Activated T-helper 17 cell treated with anti-CD3 and anti-CD28 coated beads, Interleukin-2, amount 50 U/mL, for 72 hours (primary cell): ENCODE results near the gene MFAP1. TPM values are rescaled to one million over a fixed set of nuclear protein-coding genes. Genes with fewer than 3 reads are reported as not detected.

ENCODE experiments used
- ATAC-seq: fragments of 150-1000 bp; cut with Tn5 transposase; replicated peaks from 2 replicates; pipeline ENCODE4 v1.10.0; 2021; ENCODE audit warnings: mild to moderate bottlenecking, moderate library complexity
- H3K27ac Mint-ChIP-seq: one replicate; pipeline ENCODE4 v1.8.0; 2022; ENCODE audit warnings: mixed read lengths
- H3K27me3 Mint-ChIP-seq: one replicate; pipeline ENCODE4 v1.8.0; 2022; ENCODE audit warnings: mixed read lengths
- H3K36me3 Mint-ChIP-seq: one replicate; pipeline ENCODE4 v1.8.0; 2022; ENCODE audit warnings: low read depth, mild to moderate bottlenecking, mixed read lengths
- H3K4me1 Mint-ChIP-seq: one replicate; pipeline ENCODE4 v1.8.0; 2022; ENCODE audit warnings: mixed read lengths
- H3K4me3 Mint-ChIP-seq: one replicate; pipeline ENCODE4 v1.8.0; 2022; ENCODE audit warnings: mild to moderate bottlenecking, mixed read lengths
- H3K9me3 Mint-ChIP-seq: one replicate; pipeline ENCODE4 v1.8.0; 2022; ENCODE audit warnings: mixed read lengths
- total RNA-seq, 2 donors: library from RNA; stranded (reverse); gene quantifications; one replicate each; pipeline ENCODE4 v1.2.3, GENCODE V29; 2022

Gene MFAP1
- total RNA-seq, 2 donors from 2014 or later = 46.5 to 63.4 TPM

DNA sequence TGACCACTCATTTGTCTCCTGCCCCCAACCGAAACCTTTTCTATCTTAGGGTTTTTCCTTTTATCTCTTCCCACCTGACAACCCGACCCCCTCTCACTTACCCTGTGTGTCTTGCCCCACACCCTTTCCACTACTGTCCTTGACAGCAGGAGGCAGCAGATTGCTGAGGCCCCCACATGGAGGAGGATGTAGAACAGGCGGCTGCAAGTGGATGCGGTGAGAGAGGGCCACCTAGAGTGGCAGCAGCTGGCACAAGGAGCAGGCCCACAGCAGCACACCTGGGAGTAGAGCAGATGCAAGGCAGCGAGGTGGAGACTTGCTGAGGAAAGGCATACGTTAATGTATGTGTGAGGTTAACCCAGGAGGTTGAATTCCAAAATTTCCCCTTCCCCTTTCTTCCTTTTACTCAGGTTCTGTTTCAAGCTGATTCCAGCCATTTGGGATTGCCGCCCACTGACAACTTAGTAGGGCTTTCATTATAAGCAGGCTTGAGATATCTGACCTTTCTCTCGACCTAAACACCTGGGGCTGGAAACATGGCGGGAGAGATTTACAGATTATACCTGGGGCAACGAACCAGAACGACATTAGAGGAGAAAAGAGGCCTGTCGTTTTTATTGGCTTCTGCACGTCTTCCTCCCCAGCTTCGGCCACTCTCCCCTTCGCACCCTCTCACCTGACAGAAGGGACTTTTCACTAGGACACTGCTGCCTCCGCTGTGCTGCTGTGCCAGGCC lies 25.1 kb downstream of the MFAP1 start:
- Mint-ChIP-seq H3K4me3 (peak overlapping the region; percentile 96), H3K4me1 (peaks cover 40% of the 10 kb centered on the region), H3K27me3 (no peaks in the 10 kb centered on the region)

DNA sequence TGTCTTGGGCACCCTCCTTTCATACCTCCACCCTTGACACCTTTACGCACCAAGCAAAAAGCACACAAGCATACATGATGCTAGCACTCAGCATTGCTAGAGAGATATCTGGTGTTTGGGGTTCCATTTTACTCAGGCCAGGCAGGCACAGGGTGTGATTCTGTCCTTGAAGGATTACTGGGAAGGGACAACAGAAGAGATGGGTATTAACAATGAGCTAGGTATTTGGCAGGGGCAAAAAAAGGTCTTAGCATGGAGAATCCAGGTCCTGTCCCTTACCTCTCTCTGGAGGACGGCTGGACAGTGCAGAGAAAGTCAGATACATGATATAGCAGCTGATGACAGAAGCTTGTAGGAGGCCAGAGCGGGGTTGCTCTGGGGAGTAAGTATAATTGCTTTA lies 27.9 kb downstream of the MFAP1 start:
- H3K27me3 Mint-ChIP-seq = no peaks in the 10 kb centered on the region
- H3K4me1 Mint-ChIP-seq = peaks cover 48% of the 10 kb centered on the region
- H3K4me3 Mint-ChIP-seq = no peak overlapping the region
- peaks cover 98% of the 10 kb centered on the region for H3K36me3 Mint-ChIP-seq
- no peak for ATAC-seq
- no peaks in the 10 kb centered on the region for H3K9me3 Mint-ChIP-seq
- H3K27ac Mint-ChIP-seq = peak overlapping the region; percentile 13

More for the DNA sequence above, 25.1 kb downstream of the MFAP1 start:
- Mint-ChIP-seq H3K36me3 (peaks cover 100% of the 10 kb centered on the region), H3K9me3 (no peaks in the 10 kb centered on the region), H3K27ac (peak overlapping the region; percentile 95)
- no peak for ATAC-seq

DNA sequence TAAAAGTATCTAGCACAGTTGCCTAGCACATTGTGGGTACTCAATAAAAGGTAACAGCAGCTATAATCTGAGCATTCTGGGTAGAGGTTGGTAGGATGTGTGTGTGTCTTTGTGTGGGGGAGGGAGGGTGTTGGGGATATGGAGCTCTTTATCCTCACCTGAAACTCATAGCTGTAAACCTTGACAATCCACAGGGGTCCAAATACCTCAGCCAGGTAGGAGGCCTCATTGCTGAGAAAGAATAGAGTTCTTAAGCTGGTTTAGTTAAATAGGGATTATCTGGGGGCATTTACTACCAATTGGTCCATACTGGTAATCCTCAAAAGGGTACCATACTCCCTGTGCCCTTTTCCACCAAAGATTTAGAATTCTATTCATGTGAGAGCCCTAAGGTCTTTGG lies 28.5 kb downstream of the MFAP1 start:
- Mint-ChIP-seq H3K4me1 (peaks cover 43% of the 10 kb centered on the region), H3K4me3 (no peak overlapping the region), H3K27ac (peak overlapping the region; percentile 13), H3K36me3 (peaks cover 92% of the 10 kb centered on the region), H3K27me3 (no peaks in the 10 kb centered on the region), H3K9me3 (no peaks in the 10 kb centered on the region)
- no peak for ATAC-seq

DNA sequence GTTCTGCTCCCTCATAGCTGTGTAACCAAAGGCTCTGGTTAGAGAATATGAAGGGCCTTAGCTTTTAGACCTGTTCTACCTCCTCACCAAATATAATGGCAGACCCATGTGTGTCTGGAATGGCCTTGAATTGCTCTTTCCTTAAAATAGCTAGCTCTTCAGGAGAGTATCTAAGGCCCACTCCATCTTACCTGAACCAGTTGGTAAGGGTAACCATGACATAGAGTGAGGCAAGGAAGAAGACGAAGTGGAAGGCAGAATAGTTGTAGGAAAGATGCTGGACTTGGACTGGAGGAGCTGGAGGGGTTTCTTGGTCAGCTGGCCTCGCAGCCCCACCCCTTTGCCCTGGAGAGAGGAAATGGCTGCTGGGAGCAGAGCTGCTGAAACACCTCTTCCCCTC lies 29.3 kb downstream of the MFAP1 start:
- Mint-ChIP-seq H3K36me3 (peaks cover 84% of the 10 kb centered on the region), H3K9me3 (no peaks in the 10 kb centered on the region), H3K4me1 (peaks cover 37% of the 10 kb centered on the region), H3K4me3 (peak overlapping the region; percentile 97), H3K27me3 (no peaks in the 10 kb centered on the region), H3K27ac (no peak overlapping the region)
- no peak for ATAC-seq

DNA sequence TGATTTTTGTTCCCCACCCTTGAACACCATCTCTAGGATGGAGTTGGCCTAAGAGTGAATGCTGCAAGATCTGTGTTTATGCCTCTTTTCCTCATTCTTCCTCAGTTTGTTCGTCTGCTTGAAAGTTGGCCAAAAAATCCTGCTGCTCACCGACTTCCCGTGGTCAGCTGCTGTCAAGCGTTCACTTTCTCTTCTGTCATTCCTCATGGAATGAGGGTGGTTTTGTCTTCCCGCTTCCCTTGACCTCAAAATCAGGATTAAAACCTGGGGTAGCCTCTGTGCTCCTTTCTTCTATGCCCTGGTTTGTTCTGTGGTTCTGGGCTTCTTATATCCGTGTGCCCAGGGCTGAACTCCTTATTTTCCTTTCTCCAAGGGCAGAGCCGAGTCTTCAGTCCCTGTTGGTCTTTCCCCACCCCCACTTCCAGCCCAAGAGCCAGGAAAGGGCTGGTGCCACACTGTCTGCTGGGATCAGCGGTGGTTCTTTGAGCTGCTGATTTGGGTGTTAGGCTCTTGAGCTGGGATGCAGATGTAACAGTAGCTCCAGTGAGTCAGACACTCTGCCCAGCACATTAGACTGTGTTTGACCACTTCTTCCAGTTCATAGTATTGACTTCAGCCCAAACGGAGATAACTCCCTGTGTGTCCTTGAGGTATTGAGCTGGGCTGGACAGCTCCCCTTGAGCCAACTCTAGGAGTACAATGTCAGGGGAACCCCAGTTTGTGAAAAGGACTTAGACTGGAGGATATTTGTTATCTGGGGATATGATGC lies 30.0 kb downstream of the MFAP1 start:
- H3K36me3 Mint-ChIP-seq = peaks cover 77% of the 10 kb centered on the region
- no peaks in the 10 kb centered on the region for H3K27me3 Mint-ChIP-seq
- H3K4me1 Mint-ChIP-seq = peaks cover 33% of the 10 kb centered on the region
- ATAC-seq = no peak
- H3K9me3 Mint-ChIP-seq = no peaks in the 10 kb centered on the region
- H3K4me3 Mint-ChIP-seq = peak overlapping the region; percentile 97
- peak overlapping the region; percentile 97 for H3K27ac Mint-ChIP-seq

DNA sequence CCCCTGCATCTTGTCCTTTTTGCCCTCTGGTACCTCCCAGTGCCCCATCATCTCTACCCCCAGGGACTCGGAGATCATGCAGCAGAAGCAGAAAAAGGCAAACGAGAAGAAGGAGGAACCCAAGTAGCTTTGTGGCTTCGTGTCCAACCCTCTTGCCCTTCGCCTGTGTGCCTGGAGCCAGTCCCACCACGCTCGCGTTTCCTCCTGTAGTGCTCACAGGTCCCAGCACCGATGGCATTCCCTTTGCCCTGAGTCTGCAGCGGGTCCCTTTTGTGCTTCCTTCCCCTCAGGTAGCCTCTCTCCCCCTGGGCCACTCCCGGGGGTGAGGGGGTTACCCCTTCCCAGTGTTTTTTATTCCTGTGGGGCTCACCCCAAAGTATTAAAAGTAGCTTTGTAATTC lies 30.8 kb downstream of the MFAP1 start:
- Mint-ChIP-seq H3K9me3 (no peaks in the 10 kb centered on the region), H3K4me3 (peak overlapping the region; percentile 97), H3K27me3 (no peaks in the 10 kb centered on the region), H3K27ac (peak overlapping the region; percentile 97), H3K36me3 (peaks cover 69% of the 10 kb centered on the region), H3K4me1 (peaks cover 29% of the 10 kb centered on the region)
- ATAC-seq = no peak

DNA sequence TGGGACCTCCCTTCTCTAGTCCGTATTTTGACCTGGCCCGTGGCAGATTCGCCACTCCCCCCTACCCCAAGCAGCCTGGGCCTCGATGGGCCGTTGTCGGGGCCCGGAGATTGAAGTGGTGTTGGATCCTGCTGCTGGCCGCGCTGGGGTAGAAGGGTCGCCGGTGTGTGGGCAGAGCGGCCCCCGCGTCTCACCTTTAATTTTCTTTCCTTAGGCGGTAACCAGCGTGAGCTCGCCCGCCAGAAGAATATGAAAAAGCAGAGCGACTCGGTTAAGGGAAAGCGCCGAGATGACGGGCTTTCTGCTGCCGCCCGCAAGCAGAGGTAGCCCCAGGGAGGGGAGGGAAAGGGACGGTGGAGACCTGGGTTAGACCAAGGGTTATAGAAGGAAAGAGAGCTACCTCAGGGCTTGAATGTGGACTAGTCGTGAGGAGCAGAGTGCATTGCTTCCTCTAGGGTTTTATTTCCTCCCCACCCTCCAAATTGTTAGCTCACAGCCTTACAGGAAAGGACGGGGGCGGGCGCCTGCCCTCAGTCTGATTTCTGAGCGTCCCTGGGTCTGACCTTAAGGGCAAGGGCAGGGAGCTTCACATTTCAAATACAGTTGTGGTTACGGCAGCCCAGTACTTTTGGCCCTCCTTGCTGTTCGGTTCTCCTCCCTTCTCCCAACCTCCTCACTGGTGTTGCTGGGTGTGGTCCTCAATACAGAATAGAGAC lies 31.6 kb downstream of the MFAP1 start:
- H3K27me3 Mint-ChIP-seq = no peaks in the 10 kb centered on the region
- peaks cover 29% of the 10 kb centered on the region for H3K4me1 Mint-ChIP-seq
- peak overlapping the region; percentile 97 for H3K27ac Mint-ChIP-seq
- peaks cover 61% of the 10 kb centered on the region for H3K36me3 Mint-ChIP-seq
- peak overlapping the region; percentile 97 for H3K4me3 Mint-ChIP-seq
- H3K9me3 Mint-ChIP-seq = no peaks in the 10 kb centered on the region
- ATAC-seq = no peak

DNA sequence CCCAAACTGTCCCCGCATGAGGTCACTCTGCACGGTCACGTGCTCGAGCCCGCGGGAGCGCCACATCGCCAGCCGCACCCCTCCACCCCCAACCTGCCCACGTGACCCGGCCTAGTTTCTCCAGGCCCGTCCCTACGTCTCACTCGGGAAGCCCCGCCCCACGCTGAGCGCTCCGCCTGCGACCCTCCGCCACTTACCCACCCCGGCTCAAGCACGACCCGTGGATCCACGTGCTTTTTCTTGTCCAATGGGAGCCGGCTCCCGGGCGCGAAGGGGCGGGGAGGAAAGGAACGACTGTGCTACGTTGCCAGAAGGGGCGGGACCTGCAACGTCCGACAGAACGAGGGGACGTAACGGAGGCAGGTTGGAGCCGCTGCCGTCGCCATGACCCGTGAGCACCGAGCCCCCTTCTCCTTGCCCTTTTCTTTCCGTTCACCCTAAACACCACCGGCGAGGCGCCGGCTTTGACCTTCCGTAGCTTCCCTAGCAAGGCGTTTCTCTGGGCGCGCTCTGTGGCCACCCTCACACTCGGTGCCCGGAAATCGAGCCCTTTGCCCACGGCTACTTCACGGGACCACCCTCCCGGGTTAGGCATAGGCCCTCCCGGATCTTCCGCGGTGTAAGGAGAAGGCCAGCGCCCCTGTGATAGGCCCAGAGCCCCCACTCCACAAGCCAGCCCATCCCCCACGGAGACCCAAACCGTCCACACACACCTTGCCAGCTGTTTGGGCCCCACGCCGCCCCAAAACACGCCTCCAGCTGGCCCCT lies 32.3 kb downstream of the MFAP1 start, which contains the start of gene SERF2:
Gene SERF2, plus strand, starts transcription at position 328 of the 768 bp plus-strand sequence. Its CDS starts 57 bp downstream, at position 385.
- peaks cover 29% of the 10 kb centered on the region for H3K4me1 Mint-ChIP-seq
- peak; percentile 95 for ATAC-seq
- peak within 1 kb of the TSS; percentile 97 for H3K4me3 Mint-ChIP-seq
- H3K27me3 Mint-ChIP-seq = no peaks in the 10 kb centered on the region
- H3K27ac Mint-ChIP-seq = peak within 1 kb of the TSS; percentile 97
- H3K9me3 Mint-ChIP-seq = no peaks in the 10 kb centered on the region
- H3K36me3 Mint-ChIP-seq = peaks cover 54% of the 10 kb centered on the region

DNA sequence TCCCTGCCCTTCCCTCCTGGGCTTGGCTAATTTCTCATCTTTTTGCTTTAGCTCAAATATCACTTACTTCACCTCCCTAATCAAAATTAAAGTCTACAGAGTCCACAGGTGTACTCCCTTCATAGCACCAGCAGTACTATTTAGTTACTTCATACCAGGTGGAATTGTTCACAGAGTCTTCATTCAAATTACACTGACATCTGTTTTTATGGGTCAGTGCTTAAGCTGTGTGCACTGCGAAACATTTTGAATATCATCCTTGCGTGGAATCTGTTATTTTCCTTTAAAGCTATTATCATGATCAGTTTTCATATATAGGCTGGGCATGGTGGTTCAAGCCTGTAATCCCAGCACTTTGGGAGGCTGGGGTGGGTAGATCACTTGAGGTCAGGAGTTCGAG lies 35.1 kb downstream of the MFAP1 start:
- Mint-ChIP-seq H3K27me3 (no peaks in the 10 kb centered on the region), H3K36me3 (peaks cover 26% of the 10 kb centered on the region), H3K27ac (no peak overlapping the region), H3K4me3 (no peak overlapping the region), H3K9me3 (no peaks in the 10 kb centered on the region), H3K4me1 (peaks cover 11% of the 10 kb centered on the region)
- ATAC-seq = no peak

DNA sequence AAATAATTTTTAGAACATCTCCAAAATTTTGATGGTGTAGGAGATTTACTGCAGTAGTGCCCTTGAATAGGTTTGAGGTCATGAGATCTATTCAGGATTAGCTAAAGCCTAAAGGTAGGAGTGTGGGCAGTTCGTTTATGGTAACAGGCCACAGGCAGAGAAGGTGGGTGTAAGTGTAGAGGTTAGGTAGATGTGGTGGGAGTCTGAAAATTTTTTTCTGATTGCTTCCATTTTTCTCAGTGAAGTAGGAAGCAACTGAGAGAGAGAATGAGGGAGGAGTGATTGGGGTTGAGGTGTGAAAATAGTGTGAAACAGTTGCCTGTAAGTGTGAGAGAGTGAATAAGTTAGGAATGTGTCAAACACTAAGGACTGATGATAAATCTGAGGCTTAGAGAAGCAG lies 45.5 kb downstream of the MFAP1 start:
- Mint-ChIP-seq H3K4me1 (peaks cover 6% of the 10 kb centered on the region), H3K4me3 (no peak overlapping the region), H3K27ac (no peak overlapping the region), H3K9me3 (no peaks in the 10 kb centered on the region), H3K27me3 (no peaks in the 10 kb centered on the region), H3K36me3 (peaks cover 8% of the 10 kb centered on the region)
- ATAC-seq = no peak

DNA sequence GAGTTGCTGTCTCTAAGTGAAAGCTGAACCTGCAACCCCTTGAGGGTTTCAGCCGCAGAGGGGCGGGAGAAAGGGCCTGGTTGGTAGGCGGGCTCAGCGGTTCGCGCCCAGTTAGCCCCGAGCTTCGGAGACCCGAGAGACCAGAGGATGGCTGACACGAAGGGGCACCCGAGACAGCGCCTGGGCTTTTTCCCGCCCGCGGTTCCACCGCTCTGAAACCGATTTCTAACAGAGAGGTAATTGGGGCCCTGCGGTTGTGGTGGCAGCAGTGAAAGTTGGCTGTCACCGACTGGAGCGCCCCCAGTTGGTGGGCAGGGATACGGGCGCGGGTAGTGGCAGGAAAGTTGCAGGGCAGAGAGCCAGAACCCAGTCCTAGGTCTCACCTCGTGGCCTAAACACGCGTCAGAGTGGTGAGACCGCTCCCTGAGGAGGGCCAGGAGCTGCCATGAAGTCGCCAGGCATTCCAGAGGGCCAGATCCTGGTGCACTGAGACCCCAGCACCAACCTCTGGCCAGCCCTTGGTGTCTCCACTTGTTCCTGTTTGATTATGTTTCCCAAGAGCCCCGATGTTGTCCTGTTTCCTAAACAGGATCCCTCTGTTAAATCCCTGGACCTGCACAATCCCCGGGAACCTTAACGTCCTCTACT lies 47.1 kb downstream of the MFAP1 start:
- ATAC-seq = peak; percentile 76
- no peaks in the 10 kb centered on the region for H3K27me3 Mint-ChIP-seq
- peak overlapping the region; percentile 86 for H3K27ac Mint-ChIP-seq
- peaks cover 24% of the 10 kb centered on the region for H3K36me3 Mint-ChIP-seq
- no peaks in the 10 kb centered on the region for H3K9me3 Mint-ChIP-seq
- H3K4me1 Mint-ChIP-seq = peaks cover 6% of the 10 kb centered on the region
- H3K4me3 Mint-ChIP-seq = peak overlapping the region; percentile 86

DNA sequence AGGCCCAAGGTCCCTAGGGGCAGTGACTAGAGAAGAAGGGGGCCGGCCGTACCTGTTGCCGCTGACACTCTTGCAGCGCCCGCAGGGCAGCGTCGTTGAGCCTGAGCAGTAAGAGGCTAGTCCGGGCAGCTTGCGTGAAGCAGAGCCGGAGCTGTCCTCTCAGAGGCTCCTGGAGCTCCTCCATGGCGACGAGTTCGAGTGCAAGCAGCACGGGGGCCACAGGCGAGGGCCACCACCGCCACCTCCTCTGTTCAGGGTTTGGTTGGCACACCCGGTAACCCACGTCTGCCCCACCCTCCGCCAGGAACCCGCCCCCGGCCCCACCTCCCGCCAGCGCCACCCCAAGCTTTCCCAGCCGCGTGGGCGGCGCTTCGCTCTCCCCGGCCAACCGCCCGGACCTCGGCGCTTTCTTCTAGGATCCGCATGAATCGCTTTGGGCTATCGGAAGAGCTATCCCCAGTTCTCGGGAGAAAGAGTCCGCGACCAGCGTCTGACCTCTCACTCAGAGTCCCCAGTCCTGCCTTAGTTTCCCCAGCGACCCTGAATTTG lies 47.7 kb downstream of the MFAP1 start, which contains the start of gene ELL3:
Gene ELL3, minus strand, starts transcription at position 249 of the 549 bp plus-strand sequence. Its CDS starts 65 bp downstream, at position 184.
- no peaks in the 10 kb centered on the region for H3K9me3 Mint-ChIP-seq
- ATAC-seq = peak; percentile 68
- peaks cover 6% of the 10 kb centered on the region for H3K4me1 Mint-ChIP-seq
- peak within 1 kb of the TSS; percentile 86 for H3K27ac Mint-ChIP-seq
- no peaks in the 10 kb centered on the region for H3K27me3 Mint-ChIP-seq
- peak within 1 kb of the TSS; percentile 86 for H3K4me3 Mint-ChIP-seq
- peaks cover 30% of the 10 kb centered on the region for H3K36me3 Mint-ChIP-seq

DNA sequence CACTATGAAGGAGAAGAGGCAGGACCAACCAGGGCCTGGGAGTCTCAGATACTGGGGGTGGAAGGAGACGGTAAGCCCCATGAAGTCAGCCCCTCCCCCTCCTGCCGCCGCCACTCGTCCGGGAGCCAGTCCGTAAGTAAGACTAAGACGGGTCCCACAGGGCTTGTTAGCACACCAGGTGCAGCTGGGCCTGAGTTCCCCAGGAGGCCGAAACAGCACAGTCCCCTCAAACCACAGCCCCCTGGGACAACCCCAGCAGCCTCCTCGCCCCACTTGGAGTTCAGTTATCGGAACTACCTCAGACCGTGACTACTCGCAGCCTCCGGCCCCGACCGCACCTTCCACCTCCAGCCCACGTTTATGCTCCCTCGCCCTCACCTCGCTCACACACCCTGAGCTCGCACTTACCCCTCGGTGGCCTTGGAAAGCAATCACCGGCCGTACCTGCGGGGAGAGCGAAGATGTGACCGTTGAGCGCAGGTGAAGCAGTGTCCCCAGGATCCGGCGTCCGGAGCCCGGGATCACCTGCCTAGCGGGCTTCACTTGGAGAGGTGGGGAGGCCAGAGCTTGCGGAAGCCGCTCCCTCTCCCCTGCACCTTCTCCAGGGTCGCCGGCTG lies 48.3 kb downstream of the MFAP1 start:
- Mint-ChIP-seq H3K27me3 (no peaks in the 10 kb centered on the region), H3K4me3 (peak overlapping the region; percentile 86), H3K9me3 (no peaks in the 10 kb centered on the region), H3K4me1 (peaks cover 6% of the 10 kb centered on the region), H3K36me3 (peaks cover 36% of the 10 kb centered on the region), H3K27ac (peak overlapping the region; percentile 59)
- ATAC-seq = peak; percentile 33
